ENCODE measurements around the gene MRTFB.

Gene MRTFB

DNA sequence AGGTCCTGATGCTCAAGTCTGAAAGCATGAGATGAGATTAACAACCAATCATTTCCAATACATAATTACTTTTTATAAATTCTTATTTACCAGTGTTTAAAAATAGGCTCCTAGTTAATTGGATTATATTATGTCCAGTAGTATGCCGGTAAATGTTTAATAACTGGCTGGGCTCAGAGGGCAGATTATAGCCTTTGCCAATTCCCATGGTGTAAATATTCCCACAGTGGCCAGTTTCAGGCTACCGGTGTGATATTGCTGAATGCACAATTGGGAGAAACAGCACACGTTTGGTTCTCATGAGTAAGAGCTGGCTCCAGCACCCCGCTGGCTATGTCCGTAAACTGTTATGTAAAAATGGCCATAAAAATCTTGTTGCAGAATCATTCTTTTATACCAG lies 167.6 kb downstream of the MRTFB start:
- no peak for DNase-seq (ENCODE audit: low read depth)

- no peak for DNase-seq (ENCODE audit: low read depth)
Observed at GRCh38 chr16:14239791-14240190, 168.7 kb downstream of the MRTFB start.

DNA sequence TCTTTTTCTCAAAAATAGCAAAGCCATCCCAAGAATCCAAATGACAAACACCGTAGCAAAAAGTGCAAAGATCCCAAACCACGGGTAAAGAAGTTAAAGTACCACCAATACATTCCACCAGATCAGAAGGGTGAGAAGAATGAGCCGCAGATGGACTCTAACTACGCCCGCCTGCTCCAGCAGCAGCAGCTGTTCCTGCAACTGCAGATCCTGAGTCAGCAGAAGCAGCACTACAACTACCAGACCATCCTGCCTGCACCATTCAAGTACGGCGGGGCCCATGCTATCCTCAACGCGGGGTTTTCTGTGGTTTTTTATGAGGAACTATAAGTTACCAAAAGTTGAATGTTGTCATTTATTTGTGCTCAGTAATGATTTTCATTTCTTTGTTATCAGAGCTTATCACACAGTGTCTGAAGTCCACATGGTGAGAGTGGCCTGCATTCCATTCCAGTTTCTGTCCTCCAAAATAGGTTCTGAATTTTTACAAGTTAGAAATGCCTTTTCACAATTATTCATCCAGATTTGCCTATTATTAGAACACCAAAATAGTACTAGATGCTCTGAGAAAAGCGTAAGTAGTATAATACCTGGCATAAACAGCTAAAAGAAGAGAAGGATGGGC lies 169.2 kb downstream of the MRTFB start:
- DNase-seq (ENCODE audit: low read depth), result no peak

- no peak for DNase-seq (ENCODE audit: low read depth)
Observed at GRCh38 chr16:14240964-14241363, 169.8 kb downstream of the MRTFB start.

GRCh38 chr16:14241631-14242030 lies 170.5 kb downstream of the MRTFB start:
- DNase-seq (ENCODE audit: low read depth), result no peak

DNA sequence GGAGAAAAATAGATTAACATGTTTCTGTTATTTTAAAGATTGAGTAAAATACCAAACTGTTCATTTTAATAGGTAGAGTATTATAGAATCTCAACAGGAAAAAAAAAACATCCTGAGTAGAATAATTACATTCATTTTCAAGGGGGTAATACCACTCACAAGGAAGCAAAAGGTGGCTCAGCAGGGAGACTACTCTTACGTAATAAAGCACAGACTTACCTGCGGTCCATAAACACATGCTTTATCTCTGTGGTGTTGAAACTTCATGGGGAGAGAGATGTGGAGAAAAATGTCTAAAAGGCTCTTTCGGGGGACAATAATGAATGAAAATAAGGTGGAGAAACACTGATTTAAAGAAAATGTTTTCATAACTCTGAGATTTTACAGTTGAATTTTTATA lies 171.7 kb downstream of the MRTFB start:
- no peak for DNase-seq (ENCODE audit: low read depth)

DNA sequence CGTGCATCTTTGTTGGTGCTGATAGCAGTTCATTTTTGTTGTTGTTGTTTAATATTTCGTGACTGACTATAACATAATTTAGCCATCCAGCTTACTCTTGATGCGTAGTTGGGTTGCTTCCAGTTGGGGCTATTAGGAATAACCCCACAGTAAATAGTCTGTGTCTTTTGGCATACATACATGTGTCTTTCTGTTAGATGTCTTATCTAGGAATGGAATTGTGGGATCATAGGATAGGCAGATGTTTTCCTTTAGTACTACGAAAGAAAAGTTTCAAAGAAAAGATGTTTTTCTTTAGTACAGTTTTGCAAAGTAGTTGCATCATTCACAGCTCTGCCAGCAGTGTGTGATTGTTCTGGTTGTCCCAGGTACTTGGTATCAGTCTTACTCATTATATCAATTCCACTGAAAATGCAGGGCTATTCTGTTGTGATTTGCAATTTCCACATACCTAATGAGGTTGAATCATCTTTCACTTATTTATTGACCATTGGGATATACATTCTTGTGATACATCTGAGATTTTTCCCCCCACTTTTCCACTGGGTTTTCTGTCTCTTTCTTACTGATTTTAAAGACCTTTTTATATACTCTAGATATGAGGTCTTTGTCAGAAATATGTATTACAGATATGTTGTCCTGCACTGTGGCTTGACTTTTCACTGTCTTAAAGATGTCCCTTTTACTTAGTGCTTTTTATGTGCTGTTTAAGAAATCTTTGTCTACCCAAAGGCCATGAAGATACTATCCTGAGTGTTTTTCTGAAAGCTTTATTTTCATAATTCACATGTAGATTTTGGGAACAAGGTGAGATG lies 173.3 kb downstream of the MRTFB start:
- DNase-seq (ENCODE audit: low read depth), result no peak

DNA sequence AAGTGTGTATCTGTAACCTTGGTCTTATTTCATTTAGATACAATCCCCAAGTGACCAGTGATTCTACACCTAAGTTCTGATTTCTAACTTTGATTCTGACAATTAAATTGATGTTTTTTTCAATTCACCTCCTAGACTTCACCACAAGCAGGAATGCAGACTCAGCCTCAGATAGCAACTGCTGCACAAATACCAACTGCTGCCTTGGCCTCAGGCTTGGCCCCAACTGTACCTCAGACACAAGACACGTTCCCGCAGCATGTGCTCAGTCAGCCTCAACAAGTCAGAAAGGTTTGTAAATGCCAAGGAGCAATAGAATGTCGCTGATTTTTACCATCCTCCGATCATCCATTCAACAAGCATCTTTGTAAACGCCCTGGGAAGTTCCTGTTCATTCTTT lies 177.7 kb downstream of the MRTFB start:
- no peak for DNase-seq (ENCODE audit: low read depth)

DNA sequence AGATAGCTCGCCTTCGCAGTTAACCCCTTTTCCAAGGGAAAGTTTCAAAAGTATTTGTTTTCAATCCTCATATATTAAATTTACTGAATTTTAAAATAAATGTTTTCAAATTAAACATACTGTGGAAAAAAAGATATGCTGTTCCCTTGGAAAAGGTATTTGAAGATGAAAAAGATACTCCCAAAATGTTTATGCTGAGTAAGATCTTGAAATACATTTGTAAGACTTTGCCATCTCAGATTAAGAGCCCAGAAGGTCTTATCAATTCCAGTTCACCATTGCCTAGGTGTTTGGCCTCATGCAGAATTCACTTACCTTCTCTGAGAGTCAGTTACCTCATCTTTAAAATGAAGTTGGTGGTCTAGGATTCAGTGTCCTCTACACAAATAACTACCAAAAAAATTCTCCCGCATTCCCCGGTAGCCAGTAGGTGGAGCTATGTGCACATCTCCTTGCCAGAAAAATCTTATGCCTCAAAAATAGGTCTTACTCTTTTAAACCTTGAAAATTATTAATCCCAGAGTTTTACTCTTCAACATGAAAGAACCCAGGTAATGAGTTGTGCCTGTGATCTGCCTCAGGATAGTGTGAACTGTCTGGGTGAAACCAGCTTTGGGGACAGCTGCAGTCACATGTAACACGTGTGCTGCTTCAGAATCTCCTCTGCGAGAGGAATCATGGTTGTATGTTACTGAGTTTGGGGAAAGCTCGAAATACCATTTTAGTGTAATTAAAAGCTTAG lies 178.3 kb downstream of the MRTFB start:
- no peak for DNase-seq (ENCODE audit: low read depth)

- DNase-seq (ENCODE audit: low read depth), result no peak
Observed at GRCh38 chr16:14251419-14251818, 180.3 kb downstream of the MRTFB start.

GRCh38 chr16:14252860-14253259 lies 181.7 kb downstream of the MRTFB start:
- no peak for DNase-seq (ENCODE audit: low read depth)

DNA sequence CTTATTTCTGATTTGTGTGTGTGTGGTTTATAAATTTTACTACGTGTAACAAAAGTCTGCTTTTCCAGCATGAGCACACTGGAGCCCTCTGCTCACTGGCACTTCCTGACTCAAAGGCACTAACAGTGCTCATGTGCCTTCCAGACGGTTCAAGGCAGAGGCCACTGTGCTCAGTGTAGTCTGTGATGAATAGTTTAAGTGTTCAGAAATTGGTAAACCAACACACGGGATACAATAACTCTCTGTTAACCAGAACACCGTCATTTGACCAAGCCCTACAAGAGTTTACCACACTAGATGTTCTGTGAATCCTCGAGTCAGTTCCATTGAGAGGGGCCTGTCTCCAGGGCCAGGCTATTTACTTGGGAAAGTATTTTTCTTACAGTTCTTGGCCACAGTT lies 191.9 kb downstream of the MRTFB start:
- no peak for DNase-seq (ENCODE audit: low read depth)

DNA sequence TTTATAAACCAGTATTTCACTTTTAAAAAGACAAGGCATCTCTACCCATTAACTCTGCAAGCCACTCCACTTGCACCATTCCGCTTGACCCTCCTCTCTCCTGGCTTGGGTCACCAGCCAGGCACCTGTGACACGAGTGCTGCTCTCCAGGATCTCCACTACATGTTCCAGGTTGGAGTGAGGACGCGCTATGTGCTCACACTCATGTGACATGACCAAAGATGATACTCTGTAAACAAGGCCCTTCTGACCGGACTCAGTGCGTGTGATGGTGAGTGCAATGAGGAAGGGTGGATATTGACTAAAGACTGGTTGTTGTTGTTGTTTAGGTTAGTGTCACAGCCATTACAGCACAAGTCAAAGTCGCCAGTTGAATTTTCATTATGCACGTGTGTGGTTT lies 192.7 kb downstream of the MRTFB start:
- DNase-seq (ENCODE audit: low read depth), result no peak

DNA sequence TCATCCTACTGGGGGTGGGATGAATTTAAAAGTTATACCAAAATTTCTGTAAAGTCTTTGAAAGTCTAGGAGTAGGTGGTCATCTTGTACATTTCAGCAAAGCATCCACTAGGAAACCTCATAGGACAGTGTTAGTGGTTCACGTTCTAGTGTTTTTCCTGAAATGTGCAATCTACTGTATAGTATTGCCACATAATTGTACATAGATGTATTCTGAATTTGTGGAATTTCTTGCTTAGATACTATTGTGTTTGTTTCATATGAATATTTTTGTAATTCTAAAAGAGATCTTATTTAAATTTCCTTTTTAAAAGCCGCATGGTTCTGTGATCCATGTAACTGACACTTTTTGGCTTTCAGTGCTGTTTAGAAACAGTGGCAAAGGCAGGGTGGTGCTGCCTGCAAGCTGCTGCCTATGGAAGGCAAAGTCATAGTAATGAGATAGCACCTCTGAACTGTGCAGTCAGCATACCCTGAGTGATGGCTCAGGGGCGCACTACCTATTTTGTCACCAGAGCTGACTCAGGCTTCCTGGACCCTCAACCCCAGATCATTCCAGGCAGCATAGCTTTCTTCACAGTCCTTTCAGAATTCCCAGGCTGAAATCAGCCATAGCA lies 193.3 kb downstream of the MRTFB start:
- DNase-seq (ENCODE audit: low read depth), result no peak

- DNase-seq (ENCODE audit: low read depth), result no peak
Observed at GRCh38 chr16:14268073-14268472, 197.0 kb downstream of the MRTFB start.

DNA sequence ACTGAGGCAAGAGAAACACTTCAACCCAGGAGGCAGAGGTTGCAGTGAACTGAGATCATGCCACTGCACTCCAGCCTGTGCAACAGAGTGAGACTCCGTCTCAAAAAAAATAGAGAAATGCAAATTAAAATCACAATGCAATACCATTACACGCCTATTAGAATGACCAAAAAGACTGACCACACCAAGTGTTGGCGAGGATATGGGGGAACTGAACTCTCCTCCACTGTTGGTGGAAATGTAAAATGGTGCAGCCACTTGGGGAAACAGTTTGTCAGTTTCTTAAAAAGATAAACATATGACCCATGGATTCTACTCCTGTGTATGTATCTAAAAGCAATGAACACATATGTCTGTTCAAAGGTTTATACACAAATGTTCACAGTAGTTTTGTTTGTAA lies 204.8 kb downstream of the MRTFB start:
- no peak for DNase-seq (ENCODE audit: low read depth)

DNA sequence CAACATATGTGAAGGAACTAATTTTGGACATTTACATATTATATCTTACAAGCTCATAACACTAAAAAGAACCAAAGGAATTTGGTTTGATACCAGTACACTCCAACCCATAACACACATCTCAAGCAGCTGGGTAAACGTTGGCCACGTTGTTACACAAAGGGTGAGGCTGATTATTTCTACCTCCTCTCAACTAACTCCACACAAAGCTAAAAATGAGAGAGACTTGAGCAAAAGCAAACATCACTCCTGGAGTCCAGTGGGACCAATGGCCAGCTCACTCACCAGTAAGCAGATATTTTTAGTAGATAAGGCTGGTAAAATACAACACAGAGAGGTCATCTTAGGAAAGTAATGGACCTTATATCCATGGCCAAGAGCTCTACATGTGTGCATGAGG lies 207.6 kb downstream of the MRTFB start:
- no peak for DNase-seq (ENCODE audit: low read depth)

GRCh38 chr16:14280541-14280940 lies 209.4 kb downstream of the MRTFB start:
- DNase-seq (ENCODE audit: low read depth), result no peak

DNA sequence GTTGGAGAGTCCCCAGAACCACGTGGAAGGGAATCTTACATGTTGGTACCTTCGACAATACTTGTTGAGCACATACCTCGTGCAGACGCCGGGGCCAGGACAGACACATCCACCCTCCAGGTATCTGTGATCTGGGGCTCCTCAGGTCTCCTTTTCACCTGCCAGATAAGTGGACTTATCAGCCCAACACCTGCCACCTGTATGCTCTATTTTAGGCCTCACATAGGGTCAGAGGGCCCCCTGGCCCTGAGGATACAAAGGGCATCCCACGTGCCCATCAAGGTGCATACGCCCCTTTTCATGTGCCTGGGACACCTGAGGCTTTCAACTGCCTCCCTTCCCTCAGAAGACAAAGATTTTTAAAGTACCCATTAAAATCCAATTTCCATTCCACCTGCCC lies 212.7 kb downstream of the MRTFB start:
- DNase-seq (ENCODE audit: low read depth), result no peak

DNA sequence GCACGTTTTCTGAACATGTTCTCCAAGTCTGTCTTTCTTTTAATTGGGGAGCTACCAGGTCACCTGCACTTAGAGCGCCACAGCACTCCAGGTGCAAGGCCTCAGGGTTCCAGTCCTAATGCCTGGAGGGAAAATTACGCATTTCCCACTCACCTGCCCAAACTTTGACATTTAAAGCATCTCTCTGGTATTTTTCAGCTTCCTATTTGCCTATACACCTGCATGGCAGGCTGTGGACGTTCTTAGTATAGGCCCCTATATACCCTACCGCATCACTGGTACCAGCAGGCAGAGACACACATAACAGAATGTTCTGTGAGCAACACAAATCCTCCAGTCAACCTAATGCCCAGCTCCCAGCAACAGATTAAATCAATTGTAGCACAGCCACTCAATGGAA lies 213.3 kb downstream of the MRTFB start:
- DNase-seq (ENCODE audit: low read depth), result no peak

GRCh38 chr16:14284930-14285512 lies 213.9 kb downstream of the MRTFB start:
- DNase-seq (ENCODE audit: low read depth), result no peak
